Upper lobe of left lung (tissue), 4 donors: ENCODE data around the gene CEP70.

Source experiments
- CTCF ChIP-seq, 6 experiments: fragments of 450-650 bp in 4 of 6; fragments of 200-600 bp in 2 of 6; sonication (generic) in 2 of 6; IDR thresholded peaks; one replicate each; pipeline ENCODE4 v1.5.1; 2016 to 2019; ENCODE audit warnings: antibody characterized with exemption in 6 of 6
- EP300 ChIP-seq, 4 donors: sonication (generic); formaldehyde crosslinking; IDR thresholded peaks; one replicate each; pipeline ENCODE4 v1.5.1; 2017; ENCODE audit warnings: antibody characterized with exemption in 4 of 4, control low read depth in 2 of 4

DNA sequence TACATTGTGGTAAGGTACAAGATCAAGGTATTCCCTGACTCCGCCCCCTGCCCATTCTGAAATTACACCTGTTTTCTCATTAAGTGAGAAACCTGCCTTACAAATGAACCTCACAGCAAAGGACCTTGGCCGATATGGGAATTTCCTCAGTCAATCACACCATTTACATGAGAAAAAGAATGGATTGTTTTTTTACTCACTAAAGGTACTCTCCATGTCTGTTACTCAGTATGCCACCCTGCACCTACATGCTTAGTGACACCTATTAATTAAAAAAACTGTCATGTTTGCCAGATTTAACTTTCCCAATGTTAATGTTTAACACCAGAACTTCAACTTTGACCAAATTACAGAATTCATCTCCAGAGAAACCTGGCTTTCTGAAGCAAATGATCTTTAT lies 97.6 kb downstream of the CEP70 start:
- TF ChIP-seq CTCF (IDR thresholded peaks at IDR 0.05): no peak
- no peak for TF ChIP-seq EP300 (IDR thresholded peaks at IDR 0.05)
